GM21367 (cell line): ENCODE data around the gene RPS6KC1.
"Not testable (repeated sequence)": the region's sequence is repeated elsewhere in the genome, so short reads cannot be mapped to it uniquely, and the experiment has no call there.

Experiments
- ATAC-seq: cut with Tn5 transposase; IDR thresholded peaks from one replicate; pipeline ENCODE4 v1.9.1; 2021; ENCODE audit not compliant: unreplicated experiment

Gene RPS6KC1

GRCh38 chr1:213051127-213051880 is at the start of gene RPS6KC1:
RPS6KC1 (plus strand) TSS chr1:213051241; CDS start chr1:213051405, 164 bp downstream.
- ATAC-seq: peak; percentile 97

DNA sequence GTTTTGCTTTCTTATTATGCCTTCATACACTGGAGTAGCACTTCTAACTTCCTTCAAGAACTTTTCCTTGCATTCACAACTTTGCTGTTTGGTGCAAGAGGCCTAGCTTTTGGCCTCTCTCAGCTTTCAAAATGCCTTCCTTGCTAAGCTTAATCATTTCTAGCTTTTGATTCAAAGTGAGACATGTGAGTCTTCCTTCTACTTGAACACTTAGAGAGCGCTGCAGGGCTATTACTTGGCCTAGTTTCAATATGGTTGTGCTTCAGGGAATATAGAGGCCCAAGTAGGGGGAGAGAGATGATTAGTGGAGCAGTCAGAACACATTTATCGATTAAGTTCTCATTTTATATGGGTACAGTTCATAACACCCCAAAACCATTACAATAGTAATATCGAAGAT is 47.8 kb upstream of the RPS6KC1 start:
- no peak for ATAC-seq

DNA sequence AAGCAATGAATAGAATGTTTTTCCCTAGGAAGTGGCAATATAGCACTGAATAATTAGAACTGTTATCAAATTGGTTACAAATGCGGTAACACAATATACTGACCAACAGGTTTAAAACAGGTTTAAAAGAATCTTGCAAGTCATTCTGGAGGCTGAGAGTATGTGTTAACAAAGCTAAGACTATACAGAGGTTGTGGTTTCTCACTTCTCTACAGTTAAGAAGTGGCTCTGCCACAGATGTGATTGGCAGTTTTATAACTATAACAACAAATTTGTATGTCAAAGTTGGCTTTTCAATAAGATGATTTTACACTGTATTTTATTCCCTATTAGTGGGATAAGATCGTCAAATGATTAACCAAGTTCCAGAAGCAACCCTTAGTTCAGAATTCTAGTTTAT is 42.5 kb upstream of the RPS6KC1 start:
- no peak for ATAC-seq

GRCh38 chr1:213014642-213015041 is 36.4 kb upstream of the RPS6KC1 start:
- ATAC-seq: no peak

GRCh38 chr1:213015099-213016050 is 35.7 kb upstream of the RPS6KC1 start, which contains the start of gene ANGEL2:
ANGEL2 (minus strand) TSS chr1:213015867; CDS start chr1:213015671, 196 bp downstream.
- ATAC-seq: peak; percentile 89

GRCh38 chr1:213017447-213018273 is 33.4 kb upstream of the RPS6KC1 start:
- no peak for ATAC-seq

DNA sequence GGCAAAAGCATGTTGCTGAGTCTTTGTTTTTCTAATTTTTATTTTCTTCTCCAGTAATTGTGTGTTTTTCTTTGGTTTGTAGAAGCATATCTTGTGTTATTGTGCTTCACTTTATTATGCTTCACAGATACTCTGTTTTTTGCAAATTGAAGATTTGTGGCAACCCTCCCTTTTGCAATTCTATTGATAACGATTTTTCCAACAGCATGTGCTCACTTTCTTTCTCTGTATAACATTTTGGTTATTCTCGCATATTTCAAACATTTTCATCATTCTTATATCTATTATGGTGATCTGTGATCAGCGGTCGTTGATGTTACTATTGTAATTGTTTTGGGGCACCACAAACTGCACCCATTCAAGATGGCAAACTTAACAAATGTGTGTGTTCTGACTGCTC is 31.6 kb upstream of the RPS6KC1 start:
- ATAC-seq: no peak

DNA sequence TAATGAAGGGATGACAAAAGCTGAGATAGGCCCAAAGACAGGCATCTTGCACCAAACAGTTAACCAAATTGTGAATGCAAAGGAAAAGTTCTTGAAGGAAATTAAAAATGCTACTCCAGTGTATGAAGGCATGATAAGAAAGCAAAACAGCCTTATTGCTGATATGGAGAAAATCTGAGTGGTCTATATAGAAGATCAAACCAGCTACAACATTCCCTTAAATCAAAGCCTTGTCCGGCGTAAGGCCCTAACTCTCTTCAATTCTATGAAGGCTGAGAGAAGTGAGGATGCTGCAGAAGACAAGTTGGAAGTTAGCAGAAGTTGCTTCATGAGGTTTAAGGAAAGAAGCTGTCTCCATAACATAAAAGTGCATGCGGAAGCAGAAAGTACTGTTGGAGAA is 31.0 kb upstream of the RPS6KC1 start:
- ATAC-seq: no peak

DNA sequence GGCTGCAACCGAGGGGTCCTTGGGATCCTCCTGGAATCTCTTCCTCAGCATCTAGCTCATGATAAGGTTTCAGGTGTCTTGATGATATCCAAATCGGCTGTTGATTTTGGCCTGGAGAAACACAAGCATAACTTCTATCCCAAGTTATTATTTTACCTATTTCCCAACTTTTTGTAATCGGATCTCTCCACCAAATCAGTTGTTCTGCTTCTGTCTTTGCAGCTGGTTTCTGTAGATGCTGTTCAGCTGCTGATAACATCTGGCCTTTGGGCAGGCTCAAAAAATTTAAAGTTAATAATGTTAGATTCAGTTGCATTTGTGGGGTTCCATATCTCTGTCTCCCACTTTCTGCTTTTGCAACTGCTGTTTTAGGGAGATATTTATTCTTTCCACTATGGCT is 24.0 kb upstream of the RPS6KC1 start:
- not testable (repeated sequence) for ATAC-seq

- ATAC-seq: no peak
These were observed 18.4 kb upstream of the RPS6KC1 start for GRCh38 chr1:213032651-213033050.

- ATAC-seq: no peak
These were observed 16.3 kb upstream of the RPS6KC1 start for GRCh38 chr1:213034713-213035112.

DNA sequence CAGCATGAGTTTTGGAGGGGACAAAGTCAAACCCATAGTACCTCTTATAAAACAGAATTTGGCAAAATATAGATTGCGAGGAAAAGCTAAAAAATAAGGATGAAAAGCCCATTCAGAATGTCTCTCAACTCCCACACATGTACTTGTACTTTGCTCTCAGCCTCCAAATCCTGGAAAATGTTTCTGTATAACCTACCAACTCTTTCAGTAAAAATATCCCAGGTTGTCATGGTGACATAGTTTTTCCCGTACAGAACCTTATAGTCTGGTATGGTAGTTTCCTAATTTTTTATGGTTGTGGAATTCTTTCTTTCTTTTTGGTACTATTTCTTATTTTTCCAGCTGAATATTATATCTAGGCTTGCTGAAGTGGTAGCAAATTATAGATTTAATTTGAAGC is 15.5 kb upstream of the RPS6KC1 start:
- no peak for ATAC-seq

DNA sequence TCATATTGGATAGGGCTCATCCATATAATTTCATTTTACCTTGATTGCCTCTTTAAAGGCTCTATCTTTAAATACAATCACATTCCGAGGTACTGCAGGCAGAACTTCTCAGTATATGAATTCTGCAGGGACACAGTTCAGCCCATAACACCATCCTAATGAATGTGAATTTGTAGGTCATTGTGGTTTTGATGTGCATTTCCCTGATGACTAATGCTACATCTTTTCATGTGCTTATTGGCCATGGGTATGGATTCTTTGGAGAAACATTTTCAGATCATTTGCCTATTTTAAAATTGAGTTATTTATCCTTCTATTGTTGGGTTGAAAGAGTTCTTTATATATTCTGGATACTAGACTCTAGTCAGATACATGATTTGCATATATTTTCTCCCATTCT is 9.6 kb upstream of the RPS6KC1 start:
- no peak for ATAC-seq

DNA sequence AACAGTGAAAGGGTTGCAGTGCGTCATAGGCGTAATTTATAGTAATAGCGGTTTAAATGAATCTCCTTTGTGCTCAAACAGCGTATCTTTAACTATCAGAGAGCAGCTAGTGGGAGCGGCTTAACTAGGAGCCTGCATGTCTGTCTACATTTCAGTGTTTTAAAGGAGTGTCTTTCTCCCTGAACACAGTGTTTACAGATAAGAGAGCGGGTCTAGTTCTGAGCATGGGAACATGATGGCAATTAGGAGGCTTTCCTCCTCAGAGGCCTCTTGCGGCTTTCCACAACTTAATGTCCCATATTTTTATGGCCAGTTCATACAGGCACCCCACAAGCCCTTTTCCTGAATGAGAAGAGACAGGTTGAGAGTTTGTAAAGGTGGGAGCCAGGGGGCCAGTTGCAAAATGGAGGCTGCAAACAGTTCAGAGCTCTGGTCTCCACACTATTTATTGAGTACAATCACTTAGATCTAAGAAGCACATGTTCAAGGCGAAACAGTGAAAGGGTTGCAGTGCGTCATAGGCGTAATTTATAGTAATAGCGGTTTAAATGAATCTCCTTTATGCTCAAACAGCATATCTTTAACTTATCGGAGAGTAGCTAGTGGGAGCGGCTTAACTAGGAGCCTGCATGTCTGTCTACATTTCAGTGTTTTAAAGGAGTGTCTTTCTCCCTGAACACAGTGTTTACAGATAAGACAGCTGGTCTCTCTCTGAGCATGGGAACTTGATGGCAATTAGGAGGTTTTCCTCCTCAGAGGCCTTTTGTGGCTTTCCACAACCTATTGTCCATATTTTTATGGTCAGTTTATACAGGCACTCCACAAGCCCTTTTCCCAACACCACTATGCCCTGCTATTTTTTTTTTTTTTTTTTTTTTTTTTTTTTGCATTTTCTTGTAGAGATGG is 5.5 kb upstream of the RPS6KC1 start:
- not testable (repeated sequence) for ATAC-seq

DNA sequence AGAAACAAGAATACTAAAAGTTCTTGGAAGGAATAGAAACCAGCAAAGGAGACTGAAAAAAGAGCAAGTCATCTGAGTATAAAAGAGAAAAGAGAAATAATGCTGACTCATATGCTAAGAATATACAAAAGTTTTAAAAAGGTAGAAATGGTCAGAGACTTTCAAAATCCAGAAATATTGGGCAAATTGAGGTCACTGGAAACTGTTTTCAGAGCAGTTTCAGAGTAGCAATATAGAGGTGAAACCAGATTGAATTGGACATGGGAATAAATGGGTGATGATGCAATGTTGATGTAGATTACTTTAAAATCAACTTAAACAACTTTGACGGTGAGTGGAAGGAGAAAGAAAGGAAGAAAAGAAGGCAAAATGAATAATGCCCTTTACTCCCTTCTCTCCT is 1.8 kb upstream of the RPS6KC1 start:
- no peak for ATAC-seq

DNA sequence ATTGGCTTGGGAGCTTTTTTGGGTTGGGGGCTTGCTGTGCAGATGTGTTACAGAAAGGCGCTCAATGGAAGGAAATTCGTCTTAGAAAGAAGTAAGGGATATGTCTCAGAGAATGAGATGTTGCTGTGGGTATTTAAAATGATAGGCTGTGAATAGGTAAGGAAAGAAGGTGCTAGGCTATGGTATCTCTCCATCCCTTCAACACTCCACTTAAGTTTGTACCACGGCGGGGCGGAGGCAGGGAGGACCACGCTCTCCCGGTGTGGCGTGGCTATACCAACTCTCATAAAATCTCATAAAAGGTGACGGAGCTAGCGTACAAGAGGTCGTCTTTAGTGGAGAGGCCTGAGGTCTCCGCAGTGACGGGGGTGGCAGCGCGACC is 305 bp upstream of the RPS6KC1 start:
- ATAC-seq: peak; percentile 18

DNA sequence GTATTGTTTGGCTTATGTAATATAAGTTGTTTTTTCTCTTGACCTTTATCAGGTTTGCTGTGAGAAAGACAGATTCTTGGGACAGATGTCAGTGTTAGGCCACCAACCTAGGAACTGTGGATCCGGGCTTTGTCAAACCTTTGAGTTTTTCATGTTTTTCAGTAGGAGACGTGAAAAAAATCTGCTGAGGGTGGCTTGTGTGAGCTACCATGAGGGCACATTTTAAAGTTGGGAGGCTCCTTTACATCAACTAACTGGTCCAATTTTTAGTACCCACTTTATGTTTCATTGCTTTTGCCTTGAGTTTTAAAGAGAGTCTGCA is 801 bp downstream of the RPS6KC1 start:
- ATAC-seq: no peak

DNA sequence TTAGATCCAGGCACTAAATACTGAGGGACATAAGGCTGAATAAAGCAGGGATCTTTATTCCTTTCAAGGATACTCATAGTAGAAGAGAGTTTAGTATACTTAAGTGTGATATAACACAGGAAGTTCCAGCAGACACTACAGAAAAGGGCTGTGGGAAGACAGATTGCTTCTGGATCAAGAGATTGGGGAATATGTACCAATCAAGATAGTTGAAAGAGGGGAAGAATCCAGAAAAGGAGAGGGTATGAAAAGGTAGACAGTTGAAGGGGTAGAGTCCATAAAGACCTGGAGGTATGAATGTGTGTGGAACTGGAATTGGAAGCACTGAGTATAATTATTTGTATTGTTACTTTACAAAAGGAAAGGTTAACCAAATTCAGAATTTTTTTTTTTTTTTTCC is 2.4 kb downstream of the RPS6KC1 start:
- no peak for ATAC-seq

- no peak for ATAC-seq
These were observed 3.1 kb downstream of the RPS6KC1 start for GRCh38 chr1:213054142-213054541.
